Spleen (tissue), 11 donors: ENCODE data around the gene CD79A. TPM values are rescaled to one million over a fixed set of nuclear protein-coding genes. Genes with fewer than 3 reads are reported as not detected.

Source experiments
- DNase-seq: peaks from one replicate; pipeline ENCODE4 v3.0.0-alpha.2; 2020
- H3K27ac ChIP-seq, 8 donors: fragments of 200-600 bp; sonication (generic) in 7 of 8; 1 replicate in 4 of 8; 2 replicates in 4 of 8; pipeline versions ENCODE4 v1.5.0 to v1.8.0; 2016 to 2021; ENCODE audit warnings: inconsistent platforms in 4 of 8, mild to moderate bottlenecking in 4 of 8, moderate library complexity in 1 of 8
- H3K27me3 ChIP-seq, 7 donors: fragments of 200-600 bp; sonication (generic) in 6 of 7; replicated peaks in 1 of 7; 1 replicate in 4 of 7; 2 replicates in 3 of 7; pipeline versions ENCODE4 v1.5.0 to v1.8.0; 2016 to 2021; ENCODE audit warnings: inconsistent platforms in 3 of 7, mild to moderate bottlenecking in 1 of 7
- H3K36me3 ChIP-seq, 6 donors: fragments of 200-600 bp; sonication (generic) in 5 of 6; 1 replicate in 4 of 6; 2 replicates in 2 of 6; pipeline versions ENCODE4 v1.5.0 to v1.8.0; 2016 to 2021; ENCODE audit warnings: inconsistent platforms in 2 of 6
- H3K4me1 ChIP-seq, 6 donors: fragments of 200-600 bp; sonication (generic) in 5 of 6; 1 replicate in 3 of 6; 2 replicates in 3 of 6; pipeline versions ENCODE4 v1.5.0 to v1.8.0; 2016 to 2021; ENCODE audit warnings: inconsistent platforms in 3 of 6
- H3K4me3 ChIP-seq, 8 donors: fragments of 200-600 bp; sonication (generic) in 7 of 8; 1 replicate in 4 of 8; 2 replicates in 4 of 8; pipeline versions ENCODE4 v1.5.0 to v1.8.0; 2016 to 2021; ENCODE audit warnings: inconsistent platforms in 4 of 8, mild to moderate bottlenecking in 4 of 8, moderate library complexity in 2 of 8
- H3K9me3 ChIP-seq, 8 donors: fragments of 200-600 bp; sonication (generic) in 7 of 8; 1 replicate in 4 of 8; 2 replicates in 4 of 8; pipeline versions ENCODE4 v1.5.0 to v1.8.0; 2016 to 2021; ENCODE audit warnings: inconsistent platforms in 4 of 8
- POLR2A ChIP-seq, 3 donors: fragments of 450-650 bp; IDR thresholded peaks; one replicate each; pipeline ENCODE4 v1.5.1; 2017; ENCODE audit warnings: antibody characterized with exemption in 3 of 3, mild to moderate bottlenecking in 1 of 3
- POLR2AphosphoS5 ChIP-seq, 3 donors: sonication (generic); formaldehyde crosslinking; IDR thresholded peaks; one replicate each; pipeline ENCODE4 v1.5.1; 2017; ENCODE audit warnings: antibody characterized with exemption in 3 of 3
- WGBS, 5 donors: extraction: QIAGEN DNeasy Blood & Tissue Kit in 3 of 5; methylation state at CpG; one replicate each; pipeline versions ENCODE4 v1.1.5 to v1.1.7; 2013 to 2018; 5-methylcytosine and 5-hydroxymethylcytosine counted together
- intact Hi-C: fragments of 100-400 bp; cut with DNase I; formaldehyde crosslinking; loops from one replicate; pipeline ENCODE4 v1.15.0; 2023; ENCODE audit warnings: low total_unique reads
- polyA plus RNA-seq, 3 donors: library from polyadenylated mRNA; stranded (reverse); fragments of 200-250 nt; gene quantifications; one replicate each; pipeline ENCODE4 v1.2.1, GENCODE V29; 2013
- total RNA-seq, 7 donors: library from RNA; depleted of rRNA in 3 of 7; stranded (reverse); fragments of >200 nt in 3 of 7; fragmentation: NEBNext Ultra II Directional in 4 of 7; extraction: Animal tissue kit (Norgen Biotek cat#: 25700) in 4 of 7; gene quantifications; one replicate each; pipeline versions ENCODE4 v1.1.0 to v1.2.1, GENCODE V29; 2016 to 2021
- TF ChIP-seq, protein P1 (sequence below), 11 experiments: fragments of 200-600 bp in 7 of 11; fragments of 450-650 bp in 4 of 11; sonication (generic) in 4 of 11; IDR thresholded peaks in 8 of 11; conservative IDR thresholded peaks in 3 of 11; 1 replicate in 7 of 11; 2 replicates in 4 of 11; pipeline versions ENCODE4 v1.4.0 to v1.8.0; 2016 to 2021; ENCODE audit warnings: antibody characterized with exemption in 11 of 11, inconsistent platforms in 4 of 11, mild to moderate bottlenecking in 1 of 11
- donor health status: healthy with polysubstance abuse.
- donor health status: DM: no; HTN: no; CAD: no; lungs with moderate emphysema.
- donor health status: DM: no; HTN: no; CAD: no.
- donor health status: Bipolar disorder and iron deficiency.
- donor health status: healthy.
- donor health status: DM: no; HTN: no; CAD: no.
- donor health status: DM: yes; HTN: yes; CAD: no.

Gene CD79A
- total and polyA plus RNA-seq, 10 donors, result 222 to 1,033 (median 311) TPM

DNA sequence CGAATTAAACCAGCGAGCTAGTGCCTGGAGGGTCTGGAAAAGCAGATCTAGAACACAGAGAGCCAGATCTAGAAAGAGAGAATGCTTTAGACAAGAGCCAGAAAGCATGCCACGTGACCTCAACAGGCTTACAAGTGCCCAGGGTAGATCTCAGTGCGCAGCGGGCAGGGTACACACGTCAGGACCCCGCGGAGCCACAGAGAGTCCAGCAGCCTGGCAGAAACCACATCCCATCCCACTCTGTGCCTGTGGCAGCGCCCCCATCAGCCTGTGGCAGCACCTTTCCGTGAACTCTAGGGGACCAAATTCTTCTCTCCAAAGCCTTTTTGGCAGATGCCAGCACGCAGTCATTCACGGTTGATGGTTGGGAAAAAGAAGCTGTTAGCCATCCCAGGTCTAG lies 11.8 kb downstream of the CD79A start:
- Histone ChIP-seq H3K36me3 (peaks cover 0 to 78% (median 38%) of the 10 kb centered on the region in 6 donors), H3K9me3 (no peaks in the 10 kb centered on the region), H3K27ac (peak overlapping the region in 7 of 8 donors; percentile 77 to 99 (median 98)), H3K4me3 (peak overlapping the region in 4 of 8 donors; percentile 51 to 99 (median 94)), H3K27me3 (no peaks in the 10 kb centered on the region), H3K4me1 (peaks cover 22 to 93% (median 80%) of the 10 kb centered on the region in 6 donors)
- DNase-seq, result no peak
- intact Hi-C loops, result no loop called here
- peak; percentile 36 to 75 (median 51) for TF ChIP-seq POLR2AphosphoS5 (IDR thresholded peaks at IDR 0.05)
- TF ChIP-seq, protein P1, sequence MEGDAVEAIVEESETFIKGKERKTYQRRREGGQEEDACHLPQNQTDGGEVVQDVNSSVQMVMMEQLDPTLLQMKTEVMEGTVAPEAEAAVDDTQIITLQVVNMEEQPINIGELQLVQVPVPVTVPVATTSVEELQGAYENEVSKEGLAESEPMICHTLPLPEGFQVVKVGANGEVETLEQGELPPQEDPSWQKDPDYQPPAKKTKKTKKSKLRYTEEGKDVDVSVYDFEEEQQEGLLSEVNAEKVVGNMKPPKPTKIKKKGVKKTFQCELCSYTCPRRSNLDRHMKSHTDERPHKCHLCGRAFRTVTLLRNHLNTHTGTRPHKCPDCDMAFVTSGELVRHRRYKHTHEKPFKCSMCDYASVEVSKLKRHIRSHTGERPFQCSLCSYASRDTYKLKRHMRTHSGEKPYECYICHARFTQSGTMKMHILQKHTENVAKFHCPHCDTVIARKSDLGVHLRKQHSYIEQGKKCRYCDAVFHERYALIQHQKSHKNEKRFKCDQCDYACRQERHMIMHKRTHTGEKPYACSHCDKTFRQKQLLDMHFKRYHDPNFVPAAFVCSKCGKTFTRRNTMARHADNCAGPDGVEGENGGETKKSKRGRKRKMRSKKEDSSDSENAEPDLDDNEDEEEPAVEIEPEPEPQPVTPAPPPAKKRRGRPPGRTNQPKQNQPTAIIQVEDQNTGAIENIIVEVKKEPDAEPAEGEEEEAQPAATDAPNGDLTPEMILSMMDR (IDR thresholded peaks at IDR 0.05 in 8 of 11, conservative IDR thresholded peaks at IDR 0.05 in 3 of 11), result no peak
- no peak for TF ChIP-seq POLR2A (IDR thresholded peaks at IDR 0.05)
- WGBS, 5 donors, result 79 to 89% (median 84%) methylated on average over 8 to 12 of the region's 12 CpGs

DNA sequence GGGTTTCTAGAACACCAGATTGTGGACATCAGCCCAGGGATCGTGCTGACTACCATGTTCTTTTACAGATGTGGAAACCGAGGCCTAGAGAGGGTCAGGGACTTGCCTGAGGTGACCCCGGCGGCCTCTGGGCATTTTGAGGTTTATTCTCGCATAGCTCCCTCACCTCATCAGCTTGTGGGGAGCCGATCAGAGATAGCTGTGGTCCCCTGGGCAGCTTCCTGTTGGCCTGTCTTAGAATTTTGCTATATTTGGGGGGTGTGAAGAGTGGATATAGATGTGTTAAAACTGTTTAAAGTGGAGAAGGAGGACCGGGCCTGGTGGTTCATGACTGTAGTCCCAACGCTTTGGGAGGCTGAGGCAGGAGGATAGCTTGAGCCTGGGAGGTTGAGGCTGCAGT lies 12.8 kb downstream of the CD79A start:
- Histone ChIP-seq H3K9me3 (no peaks in the 10 kb centered on the region), H3K27me3 (no peaks in the 10 kb centered on the region), H3K27ac (peak overlapping the region in 4 of 8 donors; percentile 89 to 99 (median 98)), H3K4me1 (peaks cover 17 to 95% (median 75%) of the 10 kb centered on the region in 6 donors), H3K4me3 (no peak overlapping the region), H3K36me3 (peaks cover 0 to 86% (median 45%) of the 10 kb centered on the region in 6 donors)
- TF ChIP-seq, protein P1 (IDR thresholded peaks at IDR 0.05 in 8 of 11, conservative IDR thresholded peaks at IDR 0.05 in 3 of 11), result no peak
- TF ChIP-seq POLR2A (IDR thresholded peaks at IDR 0.05) (no peak), POLR2AphosphoS5 (IDR thresholded peaks at IDR 0.05) (peak in 1 of 3 donors; percentile 3)
- intact Hi-C loops, result no loop called here
- WGBS, 5 donors, result 76 to 91% (median 89%) methylated on average over 8 of the region's 8 CpGs
- no peak for DNase-seq

DNA sequence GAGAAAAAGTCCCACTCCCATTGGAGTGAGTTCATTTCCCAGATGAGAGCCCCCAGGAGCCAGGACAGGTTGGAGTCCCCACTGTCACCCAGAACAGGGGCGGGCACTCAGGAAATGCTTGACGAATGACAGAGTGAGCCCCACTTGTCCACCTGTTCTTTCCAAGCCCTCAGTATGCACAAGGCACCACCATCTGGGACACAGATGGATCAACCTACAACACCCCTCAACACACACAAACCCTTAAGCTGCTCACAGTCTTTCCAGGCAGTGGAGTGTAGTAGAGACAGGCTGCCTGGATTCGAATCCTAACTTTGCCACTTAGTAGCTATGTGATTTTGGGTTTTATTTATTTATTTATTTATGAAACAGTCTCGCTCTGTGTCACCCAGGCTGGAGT lies 13.9 kb downstream of the CD79A start:
- H3K36me3 ChIP-seq, result peaks cover 4 to 86% (median 56%) of the 10 kb centered on the region in 6 donors
- no peaks in the 10 kb centered on the region for H3K27me3 ChIP-seq
- H3K9me3 ChIP-seq, result no peaks in the 10 kb centered on the region
- no peak for DNase-seq
- H3K4me3 ChIP-seq, result no peak overlapping the region
- 90 to 98% (median 92%) methylated on average over 4 of the region's 4 CpGs for whole genome bisulfite sequencing, 5 donors
- H3K4me1 ChIP-seq, result peaks cover 8 to 95% (median 65%) of the 10 kb centered on the region in 6 donors
- no peak for TF ChIP-seq POLR2A (IDR thresholded peaks at IDR 0.05)
- H3K27ac ChIP-seq, result peak overlapping the region in 1 of 8 donors; percentile 16
- intact Hi-C loops, result no loop called here

- no peak for DNase-seq
- Histone ChIP-seq H3K36me3 (peaks cover 4 to 95% (median 66%) of the 10 kb centered on the region in 6 donors), H3K27ac (peak overlapping the region in 4 of 8 donors; percentile 16 to 64 (median 31)), H3K27me3 (no peaks in the 10 kb centered on the region), H3K9me3 (no peaks in the 10 kb centered on the region), H3K4me3 (no peak overlapping the region), H3K4me1 (peaks cover 0 to 92% (median 52%) of the 10 kb centered on the region in 6 donors)
- intact Hi-C loops, result no loop called here
- 91 to 94% (median 92%) methylated on average over 24 to 34 of the region's 34 CpGs for WGBS, 5 donors
- TF ChIP-seq, protein P1 (IDR thresholded peaks at IDR 0.05 in 8 of 11, conservative IDR thresholded peaks at IDR 0.05 in 3 of 11), result no peak
- TF ChIP-seq POLR2A (IDR thresholded peaks at IDR 0.05), result no peak
- TF ChIP-seq POLR2AphosphoS5 (IDR thresholded peaks at IDR 0.05), result peak; percentile 17 to 75 (median 44)
Measured at GRCh38 chr19:41892173-41892902, 15.3 kb downstream of the CD79A start.
